Liver (tissue), 3 donors: ENCODE results near the gene PRM2.

Source experiments
- CTCF ChIP-seq: fragments of 150-350 bp; IDR thresholded peaks from 2 replicates; pipeline ENCODE4 v1.5.1; 2017; ENCODE audit warnings: improper control_type of control experiment, low read depth, low read length; ENCODE audit not compliant: missing input control
- EGR1 ChIP-seq, 2 donors: IDR thresholded peaks; 2 replicates each; pipeline ENCODE4 v1.6.1; 2016 to 2018; ENCODE audit warnings: antibody characterized with exemption in 2 of 2, low read depth in 2 of 2
- FOXA1 ChIP-seq: IDR thresholded peaks from 2 replicates; pipeline ENCODE4 v1.6.1; 2016; ENCODE audit warnings: antibody characterized with exemption
- MAX ChIP-seq: IDR thresholded peaks from 2 replicates; pipeline ENCODE4 v1.6.1; 2016; ENCODE audit warnings: antibody characterized with exemption
- RAD21 ChIP-seq, 2 donors: IDR thresholded peaks; 2 replicates each; pipeline ENCODE4 v1.6.1; 2016; ENCODE audit warnings: antibody characterized with exemption in 2 of 2, mild to moderate bottlenecking in 2 of 2
- YY1 ChIP-seq: IDR thresholded peaks from 2 replicates; pipeline ENCODE4 v1.6.1; 2016; ENCODE audit warnings: antibody characterized with exemption, mild to moderate bottlenecking
- donor health status: healthy.
- donor health status: healthy.

- TF ChIP-seq CTCF (no peak), MAX (no peak), EGR1 (IDR thresholded peaks at IDR 0.05; ENCODE audit: low read depth in 2 of 2) (no peak), RAD21 (IDR thresholded peaks at IDR 0.05) (no peak), YY1 (no peak), FOXA1 (no peak)
These were observed 4.6 kb upstream of the PRM2 start, which contains the start of gene PRM1 for GRCh38 chr16:11280616-11281522.
